Muscle layer of colon (tissue), 2 donors: ENCODE results near the gene TMEM238L.
A peak's percentile ranks its signal among the peaks of the same experiment; 100 is the strongest.
"Not testable (repeated sequence)": the region's sequence is repeated elsewhere in the genome, so short reads cannot be mapped to it uniquely, and the experiment has no call there.

Source experiments
- H3K27ac ChIP-seq: one replicate; pipeline ENCODE4 v1.7.0; 2013; ENCODE audit warnings: low read depth, mild to moderate bottlenecking, low read length, moderate library complexity
- H3K27me3 ChIP-seq, 2 donors: one replicate each; pipeline ENCODE4 v1.7.0; 2013; ENCODE audit warnings: low read length in 2 of 2, mild to moderate bottlenecking in 2 of 2; ENCODE audit not compliant: insufficient read depth in 2 of 2, control insufficient read depth in 1 of 2
- H3K36me3 ChIP-seq: one replicate; pipeline ENCODE4 v1.7.0; 2013; ENCODE audit warnings: mild to moderate bottlenecking, low read length; ENCODE audit not compliant: insufficient read depth
- H3K4me1 ChIP-seq: one replicate; pipeline ENCODE4 v1.7.0; 2013; ENCODE audit warnings: mild to moderate bottlenecking, low read length; ENCODE audit not compliant: insufficient read depth
- H3K4me3 ChIP-seq, 2 donors: one replicate each; pipeline ENCODE4 v1.7.0; 2013; ENCODE audit warnings: low read length in 2 of 2, low read depth in 1 of 2, mild to moderate bottlenecking in 1 of 2, moderate library complexity in 1 of 2
- H3K9ac ChIP-seq: one replicate; pipeline ENCODE4 v1.7.0; 2013; ENCODE audit warnings: low read length
- H3K9me3 ChIP-seq: one replicate; pipeline ENCODE4 v1.7.0; 2013; ENCODE audit warnings: mild to moderate bottlenecking, low read length
- donor health status: abdominal sarcoma.
- donor health status: Adenocarcinoma of cecum.

Gene TMEM238L

GRCh38 chr17:10803830-10804475 is at the start of gene TMEM238L:
Gene TMEM238L (minus strand): TSS chr17:10804099. CDS start chr17:10803963, 136 bp downstream.
- H3K27me3 ChIP-seq: no peaks in the 10 kb centered on the region
- H3K9ac ChIP-seq: no peak within 1 kb of the TSS
- no peaks in the 10 kb centered on the region for H3K9me3 ChIP-seq
- no peaks in the 10 kb centered on the region for H3K4me1 ChIP-seq
- H3K36me3 ChIP-seq: no peaks in the 10 kb centered on the region
- H3K4me3 ChIP-seq: no peak within 1 kb of the TSS
- no peak within 1 kb of the TSS for H3K27ac ChIP-seq

- not testable (repeated sequence) for H3K4me1 ChIP-seq, H3K27me3 ChIP-seq, H3K9ac ChIP-seq, H3K4me3 ChIP-seq, H3K27ac ChIP-seq, H3K9me3 ChIP-seq, H3K36me3 ChIP-seq
Measured at GRCh38 chr17:10846636-10847035, 42.7 kb upstream of the TMEM238L start.

GRCh38 chr17:10845388-10845751 is 41.5 kb upstream of the TMEM238L start:
- Histone ChIP-seq H3K9ac (no peak overlapping the region), H3K9me3 (no peaks in the 10 kb centered on the region), H3K4me3 (peak overlapping the region in 1 of 2 donors; percentile 67), H3K4me1 (no peaks in the 10 kb centered on the region), H3K27me3 (no peaks in the 10 kb centered on the region), H3K27ac (no peak overlapping the region), H3K36me3 (no peaks in the 10 kb centered on the region)

- Histone ChIP-seq H3K4me3 (peak overlapping the region; percentile 67 to 89), H3K9ac (peak overlapping the region; percentile 7), H3K27me3 (no peaks in the 10 kb centered on the region), H3K4me1 (no peaks in the 10 kb centered on the region), H3K36me3 (no peaks in the 10 kb centered on the region), H3K9me3 (no peaks in the 10 kb centered on the region), H3K27ac (no peak overlapping the region)
Measured at GRCh38 chr17:10844621-10845387, 40.9 kb upstream of the TMEM238L start.

- Histone ChIP-seq H3K36me3 (no peaks in the 10 kb centered on the region), H3K9ac (no peak overlapping the region), H3K4me3 (no peak overlapping the region), H3K27me3 (no peaks in the 10 kb centered on the region), H3K4me1 (no peaks in the 10 kb centered on the region), H3K27ac (no peak overlapping the region), H3K9me3 (no peaks in the 10 kb centered on the region)
Measured at GRCh38 chr17:10843811-10844210, 39.9 kb upstream of the TMEM238L start.

- H3K27me3 ChIP-seq: no peaks in the 10 kb centered on the region
- H3K9me3 ChIP-seq: no peaks in the 10 kb centered on the region
- H3K9ac ChIP-seq: no peak overlapping the region
- H3K36me3 ChIP-seq: no peaks in the 10 kb centered on the region
- H3K4me3 ChIP-seq: no peak overlapping the region
- no peaks in the 10 kb centered on the region for H3K4me1 ChIP-seq
- H3K27ac ChIP-seq: no peak overlapping the region
Measured at GRCh38 chr17:10842658-10843057, 38.8 kb upstream of the TMEM238L start.

- Histone ChIP-seq H3K27me3 (no peaks in the 10 kb centered on the region), H3K4me1 (no peaks in the 10 kb centered on the region), H3K9me3 (no peaks in the 10 kb centered on the region), H3K27ac (no peak overlapping the region), H3K36me3 (no peaks in the 10 kb centered on the region), H3K9ac (no peak overlapping the region), H3K4me3 (no peak overlapping the region)
Measured at GRCh38 chr17:10838682-10839081, 34.8 kb upstream of the TMEM238L start.

- Histone ChIP-seq H3K9me3 (no peaks in the 10 kb centered on the region), H3K27ac (no peak within 1 kb of the TSS), H3K9ac (no peak within 1 kb of the TSS), H3K36me3 (no peaks in the 10 kb centered on the region), H3K4me1 (no peaks in the 10 kb centered on the region), H3K27me3 (no peaks in the 10 kb centered on the region), H3K4me3 (no peak within 1 kb of the TSS)
Measured at GRCh38 chr17:10837921-10838320, 34.0 kb upstream of the TMEM238L start, which contains the start of gene PIRT. Gene PIRT (minus strand): TSS chr17:10838087. CDS start chr17:10825645, 12,442 bp downstream.

- no peak overlapping the region for H3K4me3 ChIP-seq
- no peaks in the 10 kb centered on the region for H3K9me3 ChIP-seq
- H3K9ac ChIP-seq: no peak overlapping the region
- H3K27me3 ChIP-seq: no peaks in the 10 kb centered on the region
- no peaks in the 10 kb centered on the region for H3K36me3 ChIP-seq
- H3K4me1 ChIP-seq: no peaks in the 10 kb centered on the region
- H3K27ac ChIP-seq: no peak overlapping the region
Measured at GRCh38 chr17:10836966-10837590, 33.2 kb upstream of the TMEM238L start.

GRCh38 chr17:10836145-10836544 is 32.2 kb upstream of the TMEM238L start:
- Histone ChIP-seq H3K4me1 (no peaks in the 10 kb centered on the region), H3K9me3 (no peaks in the 10 kb centered on the region), H3K4me3 (no peak overlapping the region), H3K36me3 (no peaks in the 10 kb centered on the region), H3K27me3 (no peaks in the 10 kb centered on the region), H3K9ac (no peak overlapping the region), H3K27ac (no peak overlapping the region)

GRCh38 chr17:10831696-10832095 is 27.8 kb upstream of the TMEM238L start:
- Histone ChIP-seq H3K4me3 (no peak overlapping the region), H3K27ac (no peak overlapping the region), H3K4me1 (no peaks in the 10 kb centered on the region), H3K9me3 (no peaks in the 10 kb centered on the region), H3K36me3 (no peaks in the 10 kb centered on the region), H3K9ac (no peak overlapping the region), H3K27me3 (no peaks in the 10 kb centered on the region)
